ENCODE measurements around the gene RAC3.

Gene RAC3

GRCh38 chr17:81999587-81999975 is 31.9 kb upstream of the RAC3 start:
- DNase-seq (ENCODE audit: low read depth, low spot score) = no peak

DNA sequence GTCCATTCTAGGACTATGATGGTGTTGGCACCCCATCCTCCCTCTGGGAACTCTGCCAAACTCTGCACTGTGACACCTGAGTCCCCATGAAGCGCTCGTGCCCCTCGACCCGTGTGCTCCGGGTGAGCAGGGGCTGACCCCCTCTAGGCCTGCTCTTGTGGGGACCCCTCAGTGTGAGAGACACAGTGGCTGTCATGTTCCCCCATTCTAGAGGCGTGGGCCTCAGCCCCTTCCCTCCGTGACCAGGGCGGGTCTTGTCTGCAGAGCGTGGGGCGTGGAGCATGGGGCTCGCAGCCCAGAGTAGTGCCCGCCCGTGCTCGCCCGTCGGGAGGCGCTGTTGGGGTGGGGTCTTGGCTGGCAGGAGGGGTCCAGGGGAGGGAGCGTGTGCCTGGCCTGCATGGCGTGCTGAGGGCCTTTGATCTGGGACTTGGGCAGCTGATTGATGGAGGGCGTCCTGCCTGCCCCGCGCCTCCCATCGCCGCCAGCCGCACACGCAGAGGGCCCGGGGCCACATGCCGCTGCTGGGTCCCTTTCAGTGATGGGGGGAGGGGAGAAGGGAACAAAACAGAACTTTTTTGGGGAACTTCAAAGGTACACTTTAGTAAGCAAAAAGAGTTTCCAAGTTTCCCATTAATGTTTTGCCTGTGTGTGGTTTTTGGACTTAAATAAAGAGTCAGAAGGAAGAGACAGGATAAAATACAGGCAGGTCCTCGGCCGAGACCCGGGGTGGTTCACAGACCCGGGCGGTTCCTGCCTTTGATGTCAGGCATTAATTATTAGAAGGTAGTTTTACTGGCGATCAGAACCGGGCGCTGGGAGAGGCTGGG is 31.3 kb upstream of the RAC3 start:
- DNase-seq (ENCODE audit: low read depth, low spot score) = no peak

- no peak for DNase-seq (ENCODE audit: low read depth, low spot score)
Observed at GRCh38 chr17:82000803-82001570, 30.5 kb upstream of the RAC3 start.

GRCh38 chr17:82001571-82002056 is 29.9 kb upstream of the RAC3 start:
- no peak for DNase-seq (ENCODE audit: low read depth, low spot score)

GRCh38 chr17:82003411-82004381 is 27.8 kb upstream of the RAC3 start:
- no peak for DNase-seq (ENCODE audit: low read depth, low spot score)

DNA sequence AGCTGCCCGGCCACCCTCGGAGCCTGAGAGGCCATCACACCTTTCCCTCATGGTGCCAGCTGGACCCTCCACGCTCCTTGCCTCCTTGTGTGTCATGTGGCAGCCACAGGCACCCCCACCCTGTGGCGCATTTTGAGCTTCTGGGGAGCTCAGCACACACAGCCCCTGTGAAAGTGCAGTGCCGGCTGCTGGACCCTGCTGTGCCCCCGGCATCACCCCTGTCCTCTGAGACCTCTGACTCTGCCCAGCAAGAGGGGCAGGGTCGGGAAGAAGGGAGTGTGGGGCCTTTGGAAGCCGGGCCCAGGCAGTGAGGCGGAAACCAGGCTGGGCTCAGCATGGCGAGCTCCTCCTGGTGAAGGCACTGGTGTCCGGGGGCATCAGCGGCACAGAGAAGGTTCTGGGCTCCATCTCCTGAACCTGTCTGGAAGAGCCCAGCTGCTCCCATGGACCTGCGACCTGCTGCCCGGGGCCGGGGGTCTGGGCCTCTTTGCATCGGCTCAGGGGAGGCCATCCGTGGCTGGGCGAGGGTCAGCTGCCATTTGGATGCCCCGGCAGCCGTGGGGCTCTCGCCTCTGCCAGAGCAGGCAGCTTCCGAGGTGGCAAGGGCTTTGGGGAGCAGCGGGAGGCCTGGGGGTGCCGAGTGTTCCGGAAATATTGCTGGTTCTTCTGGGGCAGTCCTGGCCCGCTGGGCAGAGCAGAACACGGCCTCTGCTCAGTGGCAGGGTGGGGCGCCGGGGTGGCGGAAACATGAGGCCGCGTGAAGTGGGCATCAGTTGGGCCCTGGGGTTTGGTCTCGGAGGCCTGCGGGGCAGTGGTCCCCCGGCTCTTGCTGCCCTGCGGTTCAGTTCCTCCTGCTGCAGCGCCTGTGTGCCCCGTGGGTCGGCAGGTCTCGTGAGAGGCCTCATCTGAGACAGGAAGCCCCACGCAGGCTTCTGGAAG is 26.7 kb upstream of the RAC3 start:
- DNase-seq (ENCODE audit: low read depth, low spot score) = no peak

GRCh38 chr17:82005701-82006348 is 25.7 kb upstream of the RAC3 start:
- no peak for DNase-seq (ENCODE audit: low read depth, low spot score)

DNA sequence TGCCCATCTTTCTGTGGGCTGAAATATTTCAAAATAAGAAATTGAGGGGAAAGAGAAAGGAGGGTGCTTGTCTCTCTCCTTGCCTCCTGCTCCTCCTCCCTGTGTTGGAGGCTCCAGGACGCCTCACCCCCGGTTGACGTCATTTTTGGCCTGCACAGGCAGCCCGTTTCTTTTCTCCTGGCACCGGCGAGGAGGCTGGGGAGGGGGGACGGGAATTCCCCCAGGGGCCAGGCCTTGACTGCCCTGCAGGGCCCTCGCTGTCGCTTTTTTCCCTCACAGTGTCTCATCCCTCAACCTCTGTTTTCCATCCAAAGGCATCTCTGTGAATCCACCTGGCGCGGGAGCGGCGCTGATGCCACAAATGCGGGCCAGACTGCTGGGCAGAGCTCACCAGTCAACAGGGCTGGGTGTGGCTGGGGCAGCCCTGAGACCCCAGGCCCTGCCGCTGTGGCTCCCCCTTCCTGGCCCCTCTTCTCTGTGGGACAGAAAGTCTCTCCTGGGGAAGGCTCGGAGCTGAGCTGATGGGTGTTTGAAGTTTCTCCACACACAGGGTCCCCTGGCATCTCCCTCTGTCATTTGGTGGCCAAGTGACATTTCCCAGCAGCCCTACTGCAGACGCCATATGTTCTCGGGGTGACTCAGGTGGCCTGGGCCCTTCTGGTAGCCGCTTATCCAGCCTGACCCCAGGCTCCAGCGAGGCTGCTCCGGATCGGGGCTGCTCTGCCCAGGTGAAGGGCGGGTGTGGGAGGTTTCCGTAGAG is 24.8 kb upstream of the RAC3 start:
- no peak for DNase-seq (ENCODE audit: low read depth, low spot score)

- DNase-seq (ENCODE audit: low read depth, low spot score) = no peak
Observed at GRCh38 chr17:82007228-82007494, 24.3 kb upstream of the RAC3 start.

DNA sequence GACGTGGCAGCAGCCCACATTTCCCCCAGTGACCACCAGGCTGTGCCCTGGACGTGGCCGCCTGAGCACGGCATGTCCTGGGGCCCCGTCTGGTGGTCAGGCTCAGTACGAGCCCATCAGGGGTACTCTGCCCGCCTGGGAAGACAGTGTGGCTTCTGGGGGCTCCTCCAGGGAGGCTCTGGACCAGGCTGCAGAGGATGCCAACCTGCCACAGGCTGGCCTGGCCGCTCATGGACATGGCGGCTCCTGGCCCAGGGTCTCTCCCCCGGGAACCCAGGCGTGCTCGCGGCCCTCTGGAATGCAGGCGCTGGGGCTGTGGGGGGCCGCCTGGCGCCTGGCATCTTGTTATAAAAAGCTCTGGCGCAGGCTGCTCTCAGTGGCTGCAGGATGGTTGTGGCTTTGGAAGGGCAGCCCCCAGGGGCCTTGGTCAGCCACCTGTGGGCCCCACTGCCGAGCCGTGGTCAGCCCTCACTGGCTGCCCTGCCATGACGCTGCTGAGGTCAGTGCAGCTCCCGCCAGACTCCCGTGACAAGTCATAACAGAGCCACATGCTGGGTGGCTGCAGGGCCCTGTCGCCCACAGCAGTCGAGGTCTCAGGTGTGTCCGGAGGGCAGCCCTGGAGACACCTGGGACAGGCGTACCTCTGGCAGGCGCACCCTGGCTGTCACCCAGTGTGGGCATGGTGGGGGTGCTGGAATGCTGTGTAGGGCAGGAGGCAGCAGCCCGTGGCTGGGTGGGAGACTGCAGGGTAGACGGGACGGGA is 23.8 kb upstream of the RAC3 start:
- no peak for DNase-seq (ENCODE audit: low read depth, low spot score)

DNA sequence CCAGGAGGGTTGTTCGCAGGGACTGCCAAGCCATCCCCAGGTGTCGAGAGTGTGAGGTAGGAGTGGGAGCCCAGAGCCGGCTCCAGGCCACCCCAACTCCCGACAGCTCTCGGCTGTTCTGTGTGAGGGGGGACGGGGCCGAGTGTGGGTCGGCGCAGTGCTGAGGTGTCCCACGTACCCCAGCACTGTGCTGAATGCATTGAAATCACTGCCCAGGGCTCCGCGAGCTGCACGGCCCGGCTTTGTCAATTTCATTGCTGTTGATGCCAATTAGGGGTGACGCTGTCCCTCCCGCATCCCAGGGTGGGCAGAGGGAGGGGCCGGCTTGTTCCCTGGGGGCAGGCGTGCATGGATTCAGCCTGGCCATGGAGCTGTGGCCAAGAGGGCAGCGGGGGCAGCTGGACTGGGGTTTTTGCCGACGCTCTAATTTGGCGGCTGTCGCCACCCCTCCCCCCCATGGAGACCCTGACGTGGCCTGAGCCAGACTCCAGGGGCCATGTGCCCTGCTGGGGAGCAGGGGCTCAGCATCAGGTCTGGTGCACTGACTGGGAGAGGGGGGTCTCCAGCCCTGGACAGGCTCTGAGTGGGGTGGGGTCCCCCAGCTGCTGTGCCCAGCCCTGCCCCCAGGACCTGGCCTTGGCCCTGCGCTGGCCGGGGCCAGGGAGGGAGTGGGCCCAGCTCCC is 23.1 kb upstream of the RAC3 start:
- no peak for DNase-seq (ENCODE audit: low read depth, low spot score)

GRCh38 chr17:82008941-82009405 is 22.5 kb upstream of the RAC3 start:
- DNase-seq (ENCODE audit: low read depth, low spot score) = no peak

- no peak for DNase-seq (ENCODE audit: low read depth, low spot score)
Observed at GRCh38 chr17:82009413-82009812, 22.1 kb upstream of the RAC3 start.

- no peak for DNase-seq (ENCODE audit: low read depth, low spot score)
Observed at GRCh38 chr17:82010575-82011525, 20.6 kb upstream of the RAC3 start.

DNA sequence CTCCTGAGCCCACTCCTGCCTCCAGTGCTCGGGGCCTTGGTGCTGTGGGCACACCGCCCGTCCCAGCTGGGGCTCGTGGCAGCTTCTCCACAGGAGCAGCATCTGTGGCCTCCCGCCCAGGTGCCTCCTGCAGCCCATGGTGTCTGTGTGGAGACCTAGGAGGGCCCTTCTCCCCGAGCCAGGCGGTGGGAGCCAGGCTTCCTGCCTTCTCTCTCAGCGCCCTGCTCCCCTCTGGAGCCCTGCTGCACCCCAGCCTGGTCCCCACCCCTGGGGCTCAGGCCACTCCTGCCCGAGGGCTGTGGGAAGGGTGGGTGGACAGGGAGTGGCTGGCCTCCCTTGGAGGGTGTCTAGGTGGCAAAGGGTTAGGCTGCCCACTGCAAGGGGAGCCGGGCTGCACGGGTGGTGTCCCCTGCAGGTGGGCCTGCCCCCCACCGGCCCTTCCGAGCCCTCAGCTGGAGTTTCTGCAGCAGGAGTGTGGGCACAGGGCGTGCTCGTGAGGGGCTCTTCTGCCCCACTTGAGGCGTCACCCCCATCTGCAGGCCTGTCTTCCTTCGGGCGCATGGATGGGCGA is 19.8 kb upstream of the RAC3 start:
- DNase-seq (ENCODE audit: low read depth, low spot score) = no peak

DNA sequence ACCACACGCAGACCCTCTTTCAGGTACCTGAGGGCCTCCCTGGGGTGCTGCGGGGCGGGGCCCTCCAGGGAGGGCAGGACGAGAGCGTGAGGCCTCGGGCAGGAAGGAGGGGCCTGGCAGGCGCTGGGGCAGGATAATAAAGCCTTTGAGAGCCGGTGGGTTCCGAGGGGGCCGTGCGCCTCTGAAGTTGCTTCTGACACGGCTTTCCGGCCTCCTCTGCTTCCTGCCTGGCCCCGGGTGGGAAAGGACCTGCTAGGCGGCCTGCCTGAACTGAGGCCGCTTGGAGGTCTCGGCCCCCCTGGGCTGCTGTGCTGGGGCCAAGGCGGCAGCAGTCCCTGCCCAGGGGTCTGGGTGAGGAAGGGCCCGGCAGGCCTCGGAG is 19.2 kb upstream of the RAC3 start:
- no peak for DNase-seq (ENCODE audit: low read depth, low spot score)

Measured in activated CD4-positive, CD25-positive, alpha-beta regulatory T cell treated with anti-CD3 and anti-CD28 coated beads, Interleukin-2, amount 50 U/mL, for 16 hours (primary cell).